ENCODE data around the gene VWA5B2.

VWA5B2 gene

GRCh38 chr3:184290331-184290730, 60.9 kb downstream of the VWA5B2 start:
- no peaks in the 10 kb centered on the region for H3K27me3 ChIP-seq (ENCODE audit: insufficient read depth, low read length)
- no peak overlapping the region for H3K4me3 ChIP-seq (ENCODE audit: low read length)
- no peaks in the 10 kb centered on the region for H3K36me3 ChIP-seq (ENCODE audit: insufficient read depth, low read depth, low read length)
- H3K27ac ChIP-seq (ENCODE audit: low read length), result no peak overlapping the region
- no peaks in the 10 kb centered on the region for H3K4me1 ChIP-seq (ENCODE audit: insufficient read depth, low read length)
- no peak overlapping the region for H3K9ac ChIP-seq (ENCODE audit: low read depth, low read length)
- no peaks in the 10 kb centered on the region for H3K9me3 ChIP-seq (ENCODE audit: insufficient read depth, low read depth, low read length)

DNA sequence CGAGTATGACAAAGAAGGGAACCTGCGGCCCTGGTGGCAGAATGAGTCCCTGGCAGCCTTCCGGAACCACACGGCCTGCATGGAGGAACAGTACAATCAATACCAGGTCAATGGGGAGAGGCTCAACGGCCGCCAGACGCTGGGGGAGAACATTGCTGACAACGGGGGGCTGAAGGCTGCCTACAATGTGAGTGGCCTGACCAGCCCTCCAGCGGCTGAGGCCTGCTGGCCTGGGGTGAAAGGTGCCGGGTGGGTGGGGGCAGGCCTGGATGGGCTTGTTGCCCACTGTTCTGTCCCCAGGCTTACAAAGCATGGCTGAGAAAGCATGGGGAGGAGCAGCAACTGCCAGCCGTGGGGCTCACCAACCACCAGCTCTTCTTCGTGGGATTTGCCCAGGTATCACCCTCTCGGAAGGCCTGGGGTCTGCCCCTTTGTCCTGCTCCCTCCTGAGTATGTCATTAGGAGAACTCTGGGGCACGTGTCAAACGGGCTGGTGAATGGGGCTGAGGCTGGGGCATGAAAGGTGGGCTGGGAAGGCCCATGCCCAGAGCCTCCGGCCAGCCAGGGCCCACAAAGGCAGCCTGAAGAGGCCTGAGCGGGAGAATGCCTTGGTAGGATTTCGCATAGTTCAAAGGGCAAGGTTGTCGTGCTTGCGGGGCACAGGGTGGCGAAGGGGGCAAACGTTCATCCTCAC, 61.8 kb downstream of the VWA5B2 start:
- no peak overlapping the region for H3K4me3 ChIP-seq (ENCODE audit: low read length)
- no peaks in the 10 kb centered on the region for H3K9me3 ChIP-seq (ENCODE audit: insufficient read depth, low read depth, low read length)
- no peaks in the 10 kb centered on the region for H3K36me3 ChIP-seq (ENCODE audit: insufficient read depth, low read depth, low read length)
- no peaks in the 10 kb centered on the region for H3K27me3 ChIP-seq (ENCODE audit: insufficient read depth, low read length)
- no peak overlapping the region for H3K27ac ChIP-seq (ENCODE audit: low read length)
- no peak overlapping the region for H3K9ac ChIP-seq (ENCODE audit: low read depth, low read length)
- no peaks in the 10 kb centered on the region for H3K4me1 ChIP-seq (ENCODE audit: insufficient read depth, low read length)
